Activated T-cell treated with anti-CD3 and anti-CD28 coated beads, Interleukin-2, amount 50 U/mL, for 72 hours (primary cell): ENCODE results near the gene NEURL1B. TPM values are rescaled to one million over a fixed set of nuclear protein-coding genes. Genes with fewer than 3 reads are reported as not detected.
"Not testable (repeated sequence)": the region's sequence is repeated elsewhere in the genome, so short reads cannot be mapped to it uniquely, and the experiment has no call there.

Experiments used
- ATAC-seq, 2 donors: fragments of 150-1000 bp; cut with Tn5 transposase; replicated peaks in 1 of 2; 2 replicates each; pipeline ENCODE4 v1.10.0; 2021; ENCODE audit warnings: moderate library complexity in 2 of 2, mild to moderate bottlenecking in 1 of 2
- DNase-seq, 2 donors: peaks; one replicate each; pipeline ENCODE4 v3.0.0; 2021 to 2022; ENCODE audit warnings: mixed read lengths in 1 of 2
- H3K27ac Mint-ChIP-seq: one replicate; pipeline ENCODE4 v1.8.0; 2022; ENCODE audit warnings: mild to moderate bottlenecking, moderate library complexity, mixed read lengths
- H3K27me3 Mint-ChIP-seq: one replicate; pipeline ENCODE4 v1.8.0; 2022; ENCODE audit warnings: low read depth, mixed read lengths
- H3K36me3 Mint-ChIP-seq, 2 donors: one replicate each; pipeline ENCODE4 v1.8.0; 2022; ENCODE audit warnings: mixed read lengths in 2 of 2, mild to moderate bottlenecking in 1 of 2; ENCODE audit not compliant: insufficient read depth in 2 of 2
- H3K4me1 Mint-ChIP-seq: one replicate; pipeline ENCODE4 v1.8.0; 2022; ENCODE audit warnings: low read depth, mixed read lengths
- H3K4me3 Mint-ChIP-seq, 2 donors: one replicate each; pipeline ENCODE4 v1.8.0; 2022; ENCODE audit warnings: mild to moderate bottlenecking in 2 of 2, mixed read lengths in 2 of 2, moderate library complexity in 2 of 2
- H3K9me3 Mint-ChIP-seq, 2 donors: one replicate each; pipeline ENCODE4 v1.8.0; 2022; ENCODE audit warnings: mixed read lengths in 2 of 2
- total RNA-seq, 2 donors: library from RNA; stranded (reverse); gene quantifications; one replicate each; pipeline ENCODE4 v1.2.3, GENCODE V29; 2022

Gene NEURL1B
- total RNA-seq, 2 donors from 2014 or later: 0.29 to 0.63 TPM

DNA sequence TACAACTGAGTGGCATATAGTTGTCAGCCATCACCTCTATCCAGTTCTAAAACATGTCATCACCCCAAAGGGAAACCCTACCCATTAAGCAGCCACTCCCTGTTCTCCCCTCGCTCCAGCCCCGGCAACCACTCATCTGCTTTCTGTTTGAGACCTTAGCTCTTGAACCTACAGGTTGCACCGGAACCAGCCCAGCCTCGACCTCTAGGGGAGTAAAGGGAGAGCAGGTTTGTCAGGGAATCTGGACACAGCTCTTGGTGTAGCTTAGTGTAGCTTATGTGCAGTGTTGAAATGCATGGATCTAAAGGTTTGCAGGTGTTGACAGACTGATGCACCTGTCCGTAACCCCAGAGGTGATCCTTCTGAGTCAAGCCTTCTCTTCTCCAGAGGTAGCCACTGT is 30.0 kb downstream of the NEURL1B start:
- DNase-seq: no peak
- Mint-ChIP-seq H3K36me3 (no peaks in the 10 kb centered on the region), H3K9me3 (no peaks in the 10 kb centered on the region), H3K4me1 (no peaks in the 10 kb centered on the region), H3K4me3 (no peak overlapping the region), H3K27ac (no peak overlapping the region), H3K27me3 (peaks cover 5% of the 10 kb centered on the region)
- ATAC-seq: no peak

DNA sequence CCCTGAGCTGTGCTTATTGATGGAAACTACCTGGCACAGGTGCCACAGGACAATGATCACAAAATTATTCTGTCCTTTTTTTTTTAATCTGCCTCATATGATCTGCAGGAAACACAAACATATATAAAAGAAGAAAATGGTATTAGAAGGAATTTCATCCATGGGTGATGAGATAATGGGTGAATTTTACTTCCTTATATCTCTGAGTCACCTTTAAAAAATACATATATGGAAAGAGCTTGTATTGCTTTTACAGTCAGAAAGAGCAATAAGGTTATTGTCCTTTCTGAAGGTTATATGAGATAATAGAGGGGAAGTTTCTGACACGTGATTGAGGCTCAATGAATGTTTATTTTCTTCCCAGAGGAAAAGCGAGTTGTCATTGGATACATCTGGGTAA is 31.6 kb downstream of the NEURL1B start:
- no peaks in the 10 kb centered on the region for H3K9me3 Mint-ChIP-seq
- H3K27ac Mint-ChIP-seq: no peak overlapping the region
- H3K4me3 Mint-ChIP-seq: no peak overlapping the region
- DNase-seq: no peak
- H3K4me1 Mint-ChIP-seq: no peaks in the 10 kb centered on the region
- H3K27me3 Mint-ChIP-seq: peaks cover 5% of the 10 kb centered on the region
- no peak for ATAC-seq
- no peaks in the 10 kb centered on the region for H3K36me3 Mint-ChIP-seq

DNA sequence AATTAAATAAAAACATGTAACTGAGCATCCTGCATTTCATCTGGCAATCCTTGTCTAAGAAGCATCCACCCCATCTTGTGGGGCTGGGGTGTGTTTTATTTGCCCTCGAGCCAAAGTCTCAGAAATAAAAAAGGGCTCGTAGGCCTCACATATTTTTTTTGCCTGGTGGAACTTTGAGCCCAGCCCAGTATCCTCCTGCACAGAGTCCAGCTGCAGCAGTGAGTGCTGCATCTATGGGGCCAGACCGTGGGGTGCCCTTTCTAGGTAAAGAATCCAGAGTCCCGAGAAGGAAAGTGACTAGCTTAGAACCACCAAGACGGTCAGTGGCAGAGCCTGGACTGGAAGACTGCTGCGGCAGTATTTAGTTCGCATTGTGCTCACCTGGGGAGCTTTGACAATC is 33.1 kb downstream of the NEURL1B start:
- Mint-ChIP-seq H3K27me3 (peaks cover 5% of the 10 kb centered on the region), H3K9me3 (no peaks in the 10 kb centered on the region), H3K4me3 (no peak overlapping the region), H3K36me3 (no peaks in the 10 kb centered on the region), H3K27ac (no peak overlapping the region), H3K4me1 (no peaks in the 10 kb centered on the region)
- DNase-seq (no peak), ATAC-seq (no peak)

DNA sequence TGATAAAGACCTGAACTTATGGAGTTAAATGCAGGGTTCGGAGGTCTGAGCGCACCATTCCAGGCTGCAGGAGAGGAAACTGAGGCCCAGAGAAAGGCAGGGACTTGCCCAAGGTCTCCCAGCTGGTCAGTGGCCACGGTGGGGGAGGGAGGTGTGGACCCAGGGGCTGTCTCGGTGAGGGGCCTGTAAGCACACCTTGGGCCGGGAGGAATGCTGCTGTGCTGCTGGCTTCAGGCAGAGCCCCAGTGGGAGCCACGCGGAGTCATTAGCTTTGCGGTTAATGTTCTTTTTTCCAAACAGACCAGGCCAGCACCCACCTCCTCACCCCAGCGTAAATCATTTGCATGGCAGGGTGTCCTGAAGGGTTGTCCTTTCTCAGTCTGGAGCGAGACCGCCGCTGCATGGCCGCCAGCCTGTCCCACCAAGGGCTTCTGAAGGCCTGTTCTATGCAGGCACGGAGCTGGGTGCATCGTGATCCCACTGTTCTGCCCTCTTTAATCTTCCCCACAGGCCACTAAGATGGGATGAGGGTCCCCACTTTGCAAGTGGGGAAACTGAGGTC is 35.9 kb downstream of the NEURL1B start:
- H3K9me3 Mint-ChIP-seq: no peaks in the 10 kb centered on the region
- no peaks in the 10 kb centered on the region for H3K4me1 Mint-ChIP-seq
- H3K27ac Mint-ChIP-seq: no peak overlapping the region
- no peak overlapping the region for H3K4me3 Mint-ChIP-seq
- no peak for ATAC-seq
- no peak for DNase-seq
- H3K27me3 Mint-ChIP-seq: peaks cover under 1% of the 10 kb centered on the region
- H3K36me3 Mint-ChIP-seq: no peaks in the 10 kb centered on the region

DNA sequence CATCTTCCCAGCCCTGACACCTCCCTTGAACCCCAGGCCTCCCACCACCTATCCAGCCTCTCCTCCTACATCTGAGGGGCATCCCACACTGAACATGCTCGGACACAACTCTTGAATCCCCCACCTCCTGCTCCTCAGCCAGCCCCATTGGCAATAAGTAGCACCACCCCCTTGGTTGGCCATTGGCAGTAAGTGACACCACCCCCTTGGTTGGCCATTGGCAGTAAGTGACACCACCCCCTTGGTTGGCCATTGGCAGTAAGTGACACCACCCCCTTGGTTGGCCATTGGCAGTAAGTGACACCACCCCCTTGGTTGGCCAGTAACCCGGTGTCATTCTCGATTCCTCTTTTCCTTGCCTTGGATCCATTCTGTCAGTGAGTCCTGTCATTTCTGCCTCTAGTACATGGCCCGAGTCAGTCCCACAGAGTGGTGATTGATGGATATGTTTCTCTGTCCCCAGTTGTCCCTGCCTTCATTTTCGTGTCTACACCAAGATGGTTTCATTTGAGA is 37.4 kb downstream of the NEURL1B start:
- not testable (repeated sequence) for H3K4me1 Mint-ChIP-seq, H3K27ac Mint-ChIP-seq, ATAC-seq, H3K4me3 Mint-ChIP-seq, H3K9me3 Mint-ChIP-seq, DNase-seq, H3K27me3 Mint-ChIP-seq, H3K36me3 Mint-ChIP-seq

DNA sequence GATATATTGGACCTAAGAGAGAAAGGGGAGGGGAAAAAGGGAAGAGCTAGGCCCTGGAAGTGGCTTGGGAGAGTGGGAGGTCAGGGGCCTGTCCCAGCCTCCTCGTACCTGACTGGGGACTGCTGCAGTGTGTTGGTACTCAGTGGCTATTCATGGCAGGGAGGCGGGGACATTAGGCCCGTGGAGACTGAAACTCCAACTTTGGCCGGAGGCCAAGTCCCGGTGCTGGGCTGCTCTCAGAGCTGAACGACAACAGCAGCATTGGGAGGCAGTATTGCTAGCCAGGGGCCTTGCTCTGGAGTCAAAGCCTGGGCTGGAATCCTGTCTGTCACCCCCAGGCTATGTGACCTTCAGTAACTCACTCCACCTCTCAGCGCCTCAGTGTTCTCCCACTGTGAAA is 37.8 kb downstream of the NEURL1B start:
- peaks cover 0 to 2% of the 10 kb centered on the region in 2 donors for H3K36me3 Mint-ChIP-seq
- H3K27ac Mint-ChIP-seq: no peak overlapping the region
- H3K4me1 Mint-ChIP-seq: no peaks in the 10 kb centered on the region
- H3K27me3 Mint-ChIP-seq: no peaks in the 10 kb centered on the region
- no peak overlapping the region for H3K4me3 Mint-ChIP-seq
- DNase-seq: no peak
- ATAC-seq: no peak
- H3K9me3 Mint-ChIP-seq: no peaks in the 10 kb centered on the region

DNA sequence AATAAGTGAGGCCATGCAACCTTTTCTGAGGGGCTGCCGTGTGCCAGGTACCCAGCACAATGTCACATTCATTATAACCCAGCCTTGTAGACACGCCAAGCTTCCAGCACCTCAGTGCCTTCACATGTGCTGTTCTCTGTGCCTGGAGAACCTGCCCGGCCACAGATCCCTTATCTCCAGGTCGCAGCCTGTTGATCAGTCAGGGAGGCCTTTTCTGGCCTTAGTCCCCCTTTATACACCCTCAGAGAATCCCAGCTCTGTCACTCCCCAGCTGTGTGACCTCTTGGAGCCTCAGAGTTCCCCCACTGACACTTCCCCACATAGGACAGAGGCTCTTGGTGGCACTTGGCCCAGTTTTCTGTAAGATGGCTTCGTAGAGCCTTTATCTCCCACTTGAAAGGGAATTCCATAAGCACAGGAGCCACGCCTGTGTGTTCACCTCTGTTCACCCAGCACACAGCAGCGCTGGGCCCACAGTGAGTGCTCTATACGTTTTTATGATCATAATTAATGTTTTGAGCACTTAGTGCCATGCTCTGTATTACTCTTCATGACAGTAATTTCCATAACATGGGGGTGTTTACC is 38.7 kb downstream of the NEURL1B start:
- no peaks in the 10 kb centered on the region for H3K4me1 Mint-ChIP-seq
- no peak for DNase-seq
- H3K36me3 Mint-ChIP-seq: peaks cover 0 to 2% of the 10 kb centered on the region in 2 donors
- ATAC-seq: no peak
- no peak overlapping the region for H3K4me3 Mint-ChIP-seq
- no peaks in the 10 kb centered on the region for H3K9me3 Mint-ChIP-seq
- peaks cover 4% of the 10 kb centered on the region for H3K27me3 Mint-ChIP-seq
- no peak overlapping the region for H3K27ac Mint-ChIP-seq

DNA sequence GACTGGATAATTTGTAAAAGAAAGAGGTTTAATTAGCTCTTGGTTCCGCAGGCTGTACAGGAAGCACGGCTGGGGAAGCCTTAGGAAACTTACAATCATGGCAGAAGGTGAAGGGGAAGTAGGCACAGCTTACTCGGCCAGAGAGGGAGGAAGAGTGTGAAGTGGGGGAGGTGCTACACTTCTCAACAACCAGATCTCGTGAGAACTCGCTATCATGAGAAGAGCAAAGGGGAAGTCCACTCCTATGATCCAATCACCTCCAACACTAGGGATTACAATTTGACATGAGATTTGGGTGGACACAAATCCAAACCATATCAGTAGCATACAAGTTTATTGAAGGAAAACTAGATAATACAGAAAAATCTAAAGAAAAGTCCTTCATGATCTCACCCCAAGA is 39.9 kb downstream of the NEURL1B start:
- DNase-seq (no peak), ATAC-seq (no peak)
- Mint-ChIP-seq H3K9me3 (no peaks in the 10 kb centered on the region), H3K36me3 (peaks cover 0 to 2% of the 10 kb centered on the region in 2 donors), H3K4me1 (no peaks in the 10 kb centered on the region), H3K27ac (no peak overlapping the region), H3K4me3 (no peak overlapping the region), H3K27me3 (peaks cover 10% of the 10 kb centered on the region)

DNA sequence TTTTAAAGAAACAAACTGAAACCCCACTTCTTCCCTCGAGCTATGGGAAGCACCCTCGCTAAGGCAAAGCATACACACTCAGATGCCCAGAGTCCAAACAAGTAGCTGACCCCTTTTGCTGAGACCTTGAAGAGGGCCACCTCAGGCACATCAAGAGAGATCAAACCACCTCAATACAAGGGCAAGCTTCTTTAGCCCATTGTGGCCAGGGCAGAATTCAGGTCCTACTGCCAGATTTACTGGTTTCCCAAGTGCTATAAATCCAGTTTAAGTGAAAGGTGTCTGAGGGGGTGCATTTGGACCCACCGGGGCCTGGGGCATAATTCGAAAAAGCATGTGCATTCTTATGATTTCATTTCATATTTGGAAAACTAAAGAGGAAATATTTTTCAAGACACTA is 40.4 kb downstream of the NEURL1B start:
- Mint-ChIP-seq H3K27ac (no peak overlapping the region), H3K4me3 (no peak overlapping the region), H3K4me1 (no peaks in the 10 kb centered on the region), H3K36me3 (peaks cover 0 to 2% of the 10 kb centered on the region in 2 donors), H3K27me3 (peaks cover 10% of the 10 kb centered on the region), H3K9me3 (no peaks in the 10 kb centered on the region)
- ATAC-seq: no peak
- DNase-seq: no peak

DNA sequence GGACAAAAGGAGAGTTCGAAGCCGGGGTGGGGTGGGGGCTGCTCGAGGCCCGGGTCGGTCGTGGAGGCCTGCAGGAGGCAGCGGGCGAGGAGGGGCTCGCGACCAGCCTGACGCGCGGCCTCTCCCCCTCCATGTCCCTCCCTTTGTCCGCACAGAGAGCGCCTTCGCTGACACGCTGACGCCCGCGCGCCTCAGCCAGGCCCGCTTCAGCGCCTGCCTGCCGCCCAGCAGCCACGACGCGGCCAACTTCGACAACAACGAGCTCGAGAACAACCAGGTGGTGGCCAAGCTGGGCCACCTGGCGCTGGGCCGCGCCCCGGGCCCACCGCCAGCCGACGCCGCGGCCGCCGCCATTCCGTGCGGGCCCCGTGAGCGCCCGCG is 42.2 kb downstream of the NEURL1B start:
- H3K4me1 Mint-ChIP-seq: peaks cover 4% of the 10 kb centered on the region
- no peaks in the 10 kb centered on the region for H3K9me3 Mint-ChIP-seq
- DNase-seq (no peak), ATAC-seq (no peak)
- peaks cover 10% of the 10 kb centered on the region for H3K27me3 Mint-ChIP-seq
- H3K27ac Mint-ChIP-seq: no peak overlapping the region
- H3K4me3 Mint-ChIP-seq: peak overlapping the region; percentile 33 to 64
- H3K36me3 Mint-ChIP-seq: peaks cover 0 to 2% of the 10 kb centered on the region in 2 donors

DNA sequence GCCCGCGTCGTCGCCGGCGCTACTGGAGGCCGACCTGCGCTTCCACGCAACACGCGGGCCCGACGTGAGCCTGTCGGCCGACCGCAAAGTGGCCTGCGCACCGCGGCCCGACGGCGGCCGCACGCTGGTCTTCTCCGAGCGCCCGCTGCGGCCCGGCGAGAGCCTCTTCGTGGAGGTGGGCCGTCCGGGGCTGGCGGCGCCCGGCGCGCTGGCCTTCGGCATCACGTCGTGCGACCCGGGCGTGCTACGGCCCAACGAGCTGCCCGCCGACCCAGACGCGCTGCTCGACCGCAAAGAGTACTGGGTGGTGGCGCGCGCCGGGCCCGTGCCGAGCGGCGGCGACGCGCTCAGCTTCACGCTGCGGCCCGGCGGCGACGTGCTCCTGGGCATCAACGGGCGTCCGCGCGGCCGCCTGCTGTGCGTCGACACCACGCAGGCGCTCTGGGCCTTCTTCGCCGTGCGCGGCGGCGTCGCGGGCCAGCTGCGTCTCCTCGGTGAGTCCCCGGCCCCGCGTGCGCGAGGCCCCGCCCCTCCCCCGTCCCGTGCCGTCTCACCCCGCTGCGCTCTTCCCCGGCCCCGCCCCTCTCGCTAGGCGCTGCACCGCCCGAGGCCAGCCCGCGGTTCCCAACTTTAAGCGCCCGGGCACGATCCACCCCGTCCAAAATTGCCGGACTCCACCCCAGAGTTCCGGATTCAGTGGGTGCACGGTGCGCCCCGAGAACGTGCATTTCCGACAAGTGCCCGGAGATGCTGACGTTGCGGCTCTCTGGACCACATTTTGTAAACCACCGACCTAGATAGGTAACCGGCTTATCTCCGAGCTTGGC is 42.8 kb downstream of the NEURL1B start:
- no peaks in the 10 kb centered on the region for H3K9me3 Mint-ChIP-seq

DNA sequence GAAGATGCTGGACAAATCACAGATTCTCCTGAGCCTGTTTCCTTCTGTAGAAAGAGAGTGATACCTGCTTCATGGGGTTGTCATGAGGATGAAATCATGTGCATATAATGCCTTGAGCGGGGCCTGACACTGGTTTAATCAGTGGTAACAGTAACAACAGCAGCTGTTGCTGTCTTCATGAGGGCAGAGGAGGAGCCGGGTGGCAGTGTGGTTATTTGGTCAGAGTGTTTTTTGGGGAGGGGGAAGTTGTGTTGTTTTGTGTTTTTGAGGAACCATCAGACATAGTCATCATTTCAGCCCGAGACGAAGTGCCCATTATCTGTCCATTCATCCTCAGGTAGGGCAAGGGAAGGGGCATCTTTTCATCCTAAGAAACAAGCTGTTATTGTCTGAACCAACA is 44.0 kb downstream of the NEURL1B start:
- Mint-ChIP-seq H3K27ac (no peak overlapping the region), H3K27me3 (peaks cover 10% of the 10 kb centered on the region), H3K9me3 (no peaks in the 10 kb centered on the region), H3K4me1 (peaks cover 20% of the 10 kb centered on the region), H3K4me3 (no peak overlapping the region), H3K36me3 (peaks cover 0 to 2% of the 10 kb centered on the region in 2 donors)
- DNase-seq (no peak), ATAC-seq (no peak)

More for the DNA sequence above, 42.8 kb downstream of the NEURL1B start:
- Mint-ChIP-seq H3K4me1 (peaks cover 10% of the 10 kb centered on the region), H3K27me3 (peaks cover 10% of the 10 kb centered on the region), H3K27ac (no peak overlapping the region), H3K4me3 (peak overlapping the region; percentile 63 to 78), H3K36me3 (peaks cover 0 to 2% of the 10 kb centered on the region in 2 donors)
- DNase-seq (peak; percentile 56 to 69), ATAC-seq (peak; percentile 84 to 87)

DNA sequence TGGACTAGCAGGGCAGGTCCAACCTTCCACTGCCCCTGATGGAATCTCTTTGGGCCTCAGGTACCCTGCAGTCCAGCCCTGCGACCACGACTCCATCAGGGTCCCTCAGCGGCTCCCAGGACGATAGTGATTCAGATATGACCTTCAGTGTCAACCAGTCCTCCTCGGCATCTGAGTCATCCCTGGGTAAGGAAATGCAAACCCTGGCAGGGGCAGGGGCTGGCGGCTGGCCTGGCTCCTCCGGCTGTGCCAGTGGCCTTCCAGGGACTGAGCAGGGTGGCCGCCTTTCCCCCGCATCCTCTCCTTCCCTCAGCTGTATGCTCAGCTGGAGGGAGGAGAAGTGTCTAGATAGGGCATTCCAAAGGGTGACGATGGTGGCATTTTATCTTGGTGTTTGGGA is 45.0 kb downstream of the NEURL1B start:
- Mint-ChIP-seq H3K27ac (no peak overlapping the region), H3K4me1 (peaks cover 25% of the 10 kb centered on the region), H3K36me3 (peaks cover 0 to 2% of the 10 kb centered on the region in 2 donors), H3K4me3 (no peak overlapping the region), H3K27me3 (peaks cover 12% of the 10 kb centered on the region), H3K9me3 (no peaks in the 10 kb centered on the region)
- ATAC-seq (no peak), DNase-seq (no peak)
